HG03095 (cell line): ENCODE measurements around the gene ALDH6A1.

Source experiments
- ATAC-seq: cut with Tn5 transposase; IDR thresholded peaks from one replicate; pipeline ENCODE4 v1.9.1; 2021; ENCODE audit warnings: moderate library complexity; ENCODE audit not compliant: unreplicated experiment

ALDH6A1 gene

DNA sequence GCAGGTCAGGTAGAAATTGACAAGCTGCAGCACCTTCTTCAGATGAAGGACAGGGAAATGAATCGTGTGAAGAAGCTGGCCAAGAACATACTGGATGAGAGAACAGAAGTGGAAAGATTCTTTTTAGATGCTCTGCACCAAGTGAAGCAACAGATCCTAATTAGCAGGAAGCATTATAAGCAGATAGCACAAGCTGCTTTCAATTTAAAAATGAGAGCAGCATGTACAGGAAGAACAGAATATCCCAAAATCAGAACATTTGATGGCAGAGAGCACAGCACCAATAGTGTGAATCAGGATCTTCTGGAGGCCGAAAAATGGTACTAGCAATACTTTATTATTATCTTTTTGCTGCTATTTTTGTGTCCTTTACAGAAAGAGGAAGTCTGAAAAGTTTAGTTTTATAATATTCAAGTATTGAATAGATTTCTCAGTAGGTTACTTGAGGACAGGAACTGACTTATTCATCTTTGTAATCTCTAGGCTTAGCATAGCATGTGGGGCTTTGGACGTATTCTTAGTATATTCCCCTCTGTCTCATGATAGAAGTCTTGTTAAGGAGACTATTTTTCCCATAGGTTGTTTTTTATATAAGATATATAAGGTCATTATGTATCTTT, 34.3 kb downstream of the ALDH6A1 start:
- ATAC-seq: no peak

DNA sequence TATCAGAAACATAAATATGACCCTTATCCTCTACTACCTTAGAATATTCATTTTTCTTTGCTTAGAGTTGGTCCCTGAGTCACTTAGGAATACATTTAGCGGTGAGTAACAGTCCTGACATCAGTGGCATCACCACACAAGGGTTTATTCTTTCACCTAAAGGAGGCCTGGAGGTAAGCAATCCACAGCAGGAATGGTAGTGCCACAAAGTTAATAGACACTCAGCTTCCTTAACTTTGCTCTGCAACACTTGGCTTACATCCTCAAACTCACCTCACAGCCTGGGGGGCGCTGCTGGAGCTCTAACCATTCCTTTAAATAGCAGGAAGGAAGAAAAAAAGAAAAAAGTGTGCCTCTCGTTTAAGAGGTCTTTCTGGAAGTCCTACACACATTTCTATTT, 36.0 kb downstream of the ALDH6A1 start:
- ATAC-seq: no peak

DNA sequence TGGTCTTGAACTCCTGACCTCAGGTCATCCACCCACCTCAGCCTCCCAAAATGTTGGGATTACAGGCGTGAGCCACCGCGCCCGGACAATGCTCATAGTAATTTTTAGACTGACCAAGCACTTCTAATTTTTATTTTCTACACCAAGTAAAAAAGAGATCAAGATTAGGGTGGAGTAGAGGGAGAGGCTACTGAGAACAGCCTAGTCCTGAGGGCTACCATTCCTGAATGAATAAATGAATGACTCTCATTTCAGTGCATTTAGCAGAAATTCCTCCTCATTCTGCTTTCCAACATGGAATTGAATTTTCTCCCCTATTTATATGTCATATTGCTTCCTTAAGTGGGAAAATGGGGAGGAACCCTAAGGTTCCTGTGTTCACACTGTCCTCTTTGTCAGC, 38.7 kb downstream of the ALDH6A1 start:
- no peak for ATAC-seq

DNA sequence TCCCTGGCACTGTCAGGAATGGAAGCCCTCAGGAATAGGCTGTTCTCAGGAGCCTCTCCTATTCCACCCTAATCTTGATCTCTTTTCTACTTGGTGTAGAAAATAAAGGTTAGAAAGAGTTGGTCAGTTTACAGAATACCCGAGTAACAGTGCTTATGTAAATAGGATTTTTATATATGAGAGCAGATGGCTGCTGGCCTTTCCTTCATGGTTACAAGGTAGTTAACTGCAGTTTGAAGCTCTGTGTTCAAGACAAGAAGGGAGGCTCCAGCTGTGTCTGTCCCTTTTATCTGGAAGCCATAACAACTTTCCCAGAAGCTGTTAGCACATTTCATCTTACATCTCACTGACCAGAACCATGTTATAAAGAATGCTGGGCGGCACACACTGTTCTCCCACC, 42.0 kb downstream of the ALDH6A1 start:
- ATAC-seq: no peak

DNA sequence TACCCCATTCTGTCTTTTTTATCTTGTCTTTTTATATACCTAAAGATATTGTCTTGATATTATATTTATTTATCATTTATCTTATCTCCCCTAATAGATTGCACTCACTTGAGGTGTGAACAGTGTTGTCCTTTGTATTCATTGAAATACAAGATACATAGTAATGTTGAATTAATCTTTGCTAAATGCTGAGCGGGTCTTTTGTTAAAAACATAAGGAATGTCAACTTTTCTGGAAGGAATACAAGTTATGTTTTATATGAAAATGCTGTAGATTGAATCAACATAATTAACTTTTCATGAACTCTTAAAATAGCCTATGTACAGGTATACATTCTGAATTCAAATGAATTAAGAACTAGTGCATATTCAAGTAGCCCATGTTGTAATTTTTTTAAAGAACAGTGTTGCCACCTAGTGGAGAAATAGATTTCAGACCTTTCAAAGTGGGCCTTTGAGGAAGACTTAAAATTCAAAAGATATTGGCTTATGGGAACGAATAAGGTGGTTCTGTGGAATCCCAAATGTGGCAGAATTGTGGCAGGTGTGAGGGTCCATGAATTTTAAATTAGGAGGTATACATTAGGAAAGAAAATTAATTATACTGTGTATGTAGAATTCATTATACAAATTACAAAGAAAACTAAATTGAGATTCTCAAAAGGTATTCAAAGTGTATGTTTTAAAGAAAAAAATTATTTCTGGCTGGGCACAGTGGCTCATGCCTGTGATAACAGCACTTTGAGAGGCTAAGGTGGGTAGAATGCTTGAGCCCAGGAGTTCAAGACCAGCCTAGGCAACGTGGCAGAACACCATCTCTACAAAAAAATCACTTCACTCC, 46.0 kb downstream of the ALDH6A1 start:
- ATAC-seq: no peak

DNA sequence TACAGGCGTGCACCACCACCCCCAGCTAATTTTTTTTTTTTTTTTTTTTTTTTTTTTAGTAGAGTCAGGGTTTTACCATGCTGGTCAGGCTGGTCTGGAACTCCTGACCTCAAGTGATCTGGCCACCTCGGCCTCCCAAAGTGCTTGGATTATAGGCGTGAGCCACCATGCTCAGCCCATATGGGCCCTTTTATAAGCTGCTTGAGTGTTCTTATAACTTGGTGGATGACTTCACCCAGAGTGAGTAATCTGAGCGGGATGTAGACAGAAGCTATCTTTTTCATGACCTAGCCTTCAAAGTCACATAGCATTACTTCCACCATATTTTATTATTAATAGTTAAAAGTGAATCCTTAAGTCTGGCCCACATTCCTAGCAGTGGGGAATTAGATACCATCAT, 48.7 kb downstream of the ALDH6A1 start:
- no peak for ATAC-seq

DNA sequence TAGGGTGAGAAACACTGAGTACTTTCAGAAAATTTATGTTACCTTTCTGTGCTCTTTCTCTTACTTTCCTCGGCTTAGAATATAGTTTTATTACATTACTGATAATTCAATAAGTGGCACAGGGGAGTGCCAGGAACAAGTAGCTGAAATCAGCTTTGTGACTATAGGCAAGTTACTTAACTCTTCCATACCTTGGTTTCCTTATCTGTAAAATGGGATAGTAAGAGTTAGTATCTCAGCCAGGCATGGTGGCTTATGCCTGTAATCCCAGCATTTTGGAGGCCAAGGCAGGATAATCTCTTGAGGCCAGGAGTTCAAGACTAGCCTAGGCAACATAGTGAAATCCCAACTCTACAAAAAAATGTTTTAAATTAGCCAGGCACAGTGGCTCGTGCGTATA, 49.7 kb downstream of the ALDH6A1 start:
- no peak for ATAC-seq

DNA sequence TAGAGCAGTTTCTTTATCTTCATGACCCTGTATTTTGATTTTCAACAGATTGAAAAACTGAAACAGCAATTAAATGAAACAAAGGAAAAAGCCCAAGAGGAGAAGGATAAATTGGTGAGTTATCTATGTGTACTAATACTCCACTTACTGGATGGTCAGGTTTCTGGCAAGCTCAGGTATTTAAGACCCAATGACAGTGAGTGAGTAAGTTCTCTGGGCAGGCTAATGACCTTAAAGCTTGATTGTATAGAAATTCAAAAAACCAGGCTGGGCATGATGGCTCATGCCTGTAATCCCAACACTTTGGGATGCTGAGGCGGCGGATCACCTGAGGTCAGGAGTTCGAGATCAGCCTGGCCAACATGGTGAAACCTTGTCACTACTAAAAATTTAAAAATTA, 55.1 kb downstream of the ALDH6A1 start:
- ATAC-seq: no peak

DNA sequence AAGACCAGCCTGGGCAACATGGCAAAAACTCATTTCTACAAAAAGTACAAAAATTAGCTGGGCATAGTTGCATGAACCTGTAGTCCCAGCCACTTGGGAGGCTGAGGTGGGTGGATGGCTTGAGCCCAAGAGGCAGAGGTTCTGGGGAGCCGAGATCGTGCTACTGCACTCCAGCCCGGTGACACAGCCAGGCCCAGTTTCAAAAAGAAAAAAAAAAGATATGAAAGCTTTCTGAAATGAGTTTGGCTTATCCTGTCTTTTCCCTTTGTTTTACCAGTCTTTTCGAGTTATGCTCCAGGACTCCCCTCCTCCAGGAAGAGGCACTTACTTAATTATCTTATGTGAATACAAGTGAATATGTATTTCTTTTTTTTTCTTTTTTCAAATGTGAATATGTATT, 61.9 kb downstream of the ALDH6A1 start:
- no peak for ATAC-seq

DNA sequence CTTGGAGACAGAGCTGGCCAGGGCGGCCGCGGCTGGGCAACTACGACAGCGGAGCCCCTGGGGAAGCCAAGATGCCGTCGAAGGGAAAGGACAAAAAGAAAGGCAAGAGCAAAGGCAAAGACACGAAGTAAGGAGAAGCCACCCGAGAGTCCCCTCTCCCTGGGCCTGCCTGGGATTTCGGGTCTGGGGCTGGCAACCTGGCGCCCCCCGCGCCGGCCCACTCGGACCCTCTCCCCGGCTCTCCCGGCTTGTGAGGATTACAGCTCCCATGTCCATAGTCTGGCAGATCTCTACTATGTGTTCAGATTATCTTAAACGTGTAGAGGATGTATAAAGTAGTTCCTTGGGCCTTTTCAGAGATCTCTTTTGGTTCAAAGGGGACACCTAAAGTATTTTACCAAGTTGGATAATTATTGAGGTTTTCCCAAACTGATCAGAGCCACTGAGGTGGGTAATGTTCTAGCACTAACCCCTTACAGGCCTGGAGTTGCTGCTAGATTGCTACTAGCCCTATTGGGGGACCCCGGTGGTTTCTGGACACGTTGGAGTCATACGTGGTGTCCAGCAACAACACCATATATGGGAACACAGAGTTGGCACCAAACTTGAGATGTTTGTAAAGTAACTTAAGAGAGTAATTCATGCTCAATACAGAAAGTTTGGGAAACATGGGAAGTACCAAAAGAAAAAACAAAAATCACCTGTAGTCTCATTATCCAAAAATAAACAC, 64.7 kb downstream of the ALDH6A1 start:
- no peak for ATAC-seq

DNA sequence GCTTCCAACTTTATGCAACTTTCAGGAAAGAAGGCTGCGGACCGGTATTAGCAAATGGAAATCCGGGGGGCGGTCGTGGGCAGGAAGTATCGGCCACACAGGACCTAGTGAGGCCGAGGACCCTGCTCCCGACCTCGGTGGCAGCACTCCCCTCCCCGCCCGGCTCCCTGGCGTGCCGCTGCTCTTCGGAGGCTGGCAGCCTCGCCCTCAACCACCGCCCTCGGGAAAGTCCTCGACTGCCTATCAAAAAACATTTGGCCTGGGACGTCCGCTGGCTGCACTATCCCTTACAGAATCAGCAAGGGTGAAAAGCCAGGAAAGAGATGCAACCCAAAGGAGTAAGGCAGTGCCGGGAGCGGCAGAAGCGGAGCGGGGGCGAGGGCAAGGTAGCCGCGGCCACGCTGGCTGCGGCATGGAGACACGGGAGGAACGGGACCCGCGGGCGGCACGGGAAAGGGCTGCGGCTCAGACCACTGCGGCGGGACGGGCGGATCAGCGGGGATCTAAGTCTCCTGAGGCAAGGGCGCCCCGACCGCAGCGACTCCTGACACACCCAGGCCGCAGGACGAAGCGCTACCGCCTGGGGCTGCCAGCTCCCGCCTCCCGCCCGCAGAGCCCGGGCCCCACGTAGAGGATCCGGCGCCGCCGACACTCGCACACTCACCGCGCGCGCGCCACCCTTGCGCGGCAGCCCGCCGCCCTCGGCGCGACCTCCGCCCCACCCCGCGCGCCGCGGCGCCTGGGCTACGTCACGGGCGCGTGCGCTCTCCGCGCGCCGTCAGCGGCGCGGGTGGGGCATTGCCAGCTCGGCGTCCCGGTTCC, 65.5 kb downstream of the ALDH6A1 start, which contains the start of the genes BBOF1 and ENTPD5:
BBOF1 (plus strand) TSS at position 764 of the 822 bp plus-strand sequence. CDS start 130 bp downstream, outside the sequence.
ENTPD5 (minus strand) TSS at position 703 of the 822 bp plus-strand sequence. CDS start 31,186 bp downstream, outside the sequence.
- peak; percentile 81 for ATAC-seq

DNA sequence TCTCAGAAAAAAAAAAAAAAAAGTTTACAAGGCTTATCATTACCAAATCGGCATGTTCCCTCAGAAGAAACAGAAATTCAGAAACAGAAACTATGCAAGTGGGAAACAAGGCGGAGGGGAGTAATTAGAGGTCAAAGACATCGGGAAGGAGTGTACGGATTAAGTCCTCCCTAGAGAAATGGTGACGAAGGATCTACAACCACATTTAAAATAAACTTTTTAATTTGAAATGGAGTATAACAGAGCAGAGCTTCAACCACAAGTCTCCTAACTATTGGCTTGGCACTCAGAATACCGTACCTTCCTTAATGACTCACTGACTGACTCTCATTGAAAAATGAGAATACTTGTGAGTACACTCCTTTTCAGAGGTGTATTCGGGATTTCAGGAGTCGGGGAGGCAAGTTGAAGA, 66.1 kb downstream of the ALDH6A1 start:
- ATAC-seq: peak; percentile 17

DNA sequence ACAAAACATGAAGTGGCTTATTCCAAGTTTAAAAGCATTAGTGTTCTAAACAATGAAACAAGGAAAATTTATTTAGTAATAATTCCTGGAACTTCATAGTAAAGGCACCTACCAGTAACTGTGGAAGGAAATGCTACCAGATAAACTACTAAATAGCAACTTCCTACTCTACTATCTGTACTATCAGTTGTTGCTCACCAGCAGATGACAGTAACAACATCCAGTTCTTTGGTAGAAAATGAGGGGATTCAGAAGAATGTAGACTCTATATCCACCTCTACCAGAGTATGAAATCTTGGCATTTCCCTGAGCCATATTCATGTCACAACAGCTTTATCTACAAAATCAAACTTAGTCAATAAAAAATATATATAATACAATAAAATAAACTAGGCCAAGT, 68.3 kb downstream of the ALDH6A1 start:
- ATAC-seq: no peak

DNA sequence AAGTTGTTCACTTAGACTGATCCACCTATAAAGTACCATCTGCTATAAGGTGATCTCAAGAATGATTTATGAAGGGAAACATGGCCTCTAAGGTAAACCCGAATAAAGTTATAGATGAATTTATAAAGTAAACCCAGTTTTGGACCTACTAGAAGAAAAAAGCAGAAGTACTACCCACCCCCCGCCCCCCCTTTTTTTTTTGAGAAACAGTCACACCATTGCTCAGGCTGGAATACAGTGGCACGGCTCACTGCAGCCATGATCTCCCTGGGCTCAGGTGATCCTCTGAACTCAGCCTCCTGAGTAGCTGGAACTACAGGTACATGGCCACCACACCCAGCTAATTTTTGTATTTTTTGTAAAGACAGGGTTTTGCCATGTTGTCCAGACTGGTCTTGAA, 69.1 kb downstream of the ALDH6A1 start:
- ATAC-seq: no peak

DNA sequence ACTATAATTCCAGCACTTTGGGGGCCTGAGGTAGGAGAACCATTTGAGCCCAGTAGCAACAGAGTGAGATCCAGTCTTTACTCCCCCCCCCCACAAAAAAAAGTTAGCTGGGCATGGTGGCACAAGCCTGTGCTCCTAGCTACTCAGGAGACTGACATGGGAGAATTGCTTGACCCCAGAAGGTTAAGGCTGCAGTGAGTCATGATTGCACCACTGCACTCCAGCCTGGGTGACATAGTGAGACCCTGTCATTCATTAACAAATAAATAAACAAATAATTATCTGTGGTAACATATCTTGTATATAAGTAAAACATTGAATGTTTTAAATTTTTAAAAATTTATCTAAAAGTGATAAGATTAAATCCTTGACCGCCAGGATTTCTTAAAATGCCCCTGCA, 70.0 kb downstream of the ALDH6A1 start:
- no peak for ATAC-seq

DNA sequence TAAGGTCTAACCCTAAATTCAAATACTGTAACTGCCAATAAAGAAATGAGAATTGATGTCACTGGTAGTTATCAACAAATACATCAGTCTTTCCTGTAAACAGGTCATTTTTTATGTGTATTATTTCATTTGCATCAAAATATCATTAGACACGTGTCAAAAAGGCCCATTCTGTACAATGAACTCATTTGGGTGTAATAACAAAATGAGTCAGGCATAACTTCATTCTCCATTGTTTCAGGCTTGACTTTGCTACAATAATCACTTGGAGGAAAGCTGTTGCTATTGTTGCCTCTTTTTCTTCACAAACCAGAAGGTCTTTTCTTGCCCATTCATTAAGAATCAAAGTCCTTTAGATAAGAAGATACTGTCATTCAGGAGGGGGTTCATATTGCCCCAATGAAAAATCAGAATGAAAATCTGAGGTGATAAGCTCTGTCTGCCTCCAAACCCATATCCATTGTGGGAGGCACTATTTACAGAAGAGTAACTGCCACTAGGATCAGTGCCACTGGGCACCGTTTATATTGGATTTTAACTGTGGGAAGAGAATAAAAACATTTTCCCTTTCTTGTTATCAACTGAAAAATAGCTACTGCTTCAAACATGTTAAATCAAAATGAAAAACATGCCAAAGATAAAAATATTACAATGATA, 75.3 kb downstream of the ALDH6A1 start:
- no peak for ATAC-seq
